GM19351 (cell line): Measurements from ENCODE around the gene LEFTY1.
A peak's percentile ranks its signal among the peaks of the same experiment; 100 is the strongest.

Experiments used
- ATAC-seq: cut with Tn5 transposase; IDR thresholded peaks from one replicate; pipeline ENCODE4 v1.9.1; 2021; ENCODE audit warnings: mild to moderate bottlenecking, moderate library complexity; ENCODE audit not compliant: unreplicated experiment

Gene LEFTY1

GRCh38 chr1:225917101-225917500, 28.2 kb upstream of the LEFTY1 start:
- no peak for ATAC-seq

DNA sequence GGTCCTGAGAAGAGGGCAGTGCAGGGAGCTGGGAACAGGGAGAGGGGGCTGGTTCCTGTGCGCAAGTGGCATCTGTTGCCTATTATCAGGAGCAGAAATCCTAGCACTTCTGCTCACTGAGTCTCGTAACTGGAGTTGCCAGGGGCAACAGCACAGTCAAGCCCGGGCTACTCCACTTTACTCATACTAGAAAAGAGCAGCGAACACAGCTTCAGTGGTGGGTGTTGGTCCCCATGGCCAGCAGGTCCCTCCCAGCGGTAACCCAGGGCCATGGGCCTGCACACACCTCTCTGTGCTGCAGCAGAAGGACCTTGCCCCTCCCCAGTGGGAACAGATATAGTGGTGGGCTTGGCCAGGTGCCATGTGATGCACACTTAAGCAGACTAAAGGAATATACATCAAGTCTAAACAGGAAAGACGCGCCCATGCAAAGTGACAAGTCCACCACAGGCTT, 26.6 kb upstream of the LEFTY1 start:
- no peak for ATAC-seq

GRCh38 chr1:225914947-225915346, 26.0 kb upstream of the LEFTY1 start:
- no peak for ATAC-seq

- ATAC-seq: no peak
Measured at GRCh38 chr1:225914391-225914790, 25.4 kb upstream of the LEFTY1 start.

- ATAC-seq: peak; percentile 89
Measured at GRCh38 chr1:225911191-225912130, 22.5 kb upstream of the LEFTY1 start.

DNA sequence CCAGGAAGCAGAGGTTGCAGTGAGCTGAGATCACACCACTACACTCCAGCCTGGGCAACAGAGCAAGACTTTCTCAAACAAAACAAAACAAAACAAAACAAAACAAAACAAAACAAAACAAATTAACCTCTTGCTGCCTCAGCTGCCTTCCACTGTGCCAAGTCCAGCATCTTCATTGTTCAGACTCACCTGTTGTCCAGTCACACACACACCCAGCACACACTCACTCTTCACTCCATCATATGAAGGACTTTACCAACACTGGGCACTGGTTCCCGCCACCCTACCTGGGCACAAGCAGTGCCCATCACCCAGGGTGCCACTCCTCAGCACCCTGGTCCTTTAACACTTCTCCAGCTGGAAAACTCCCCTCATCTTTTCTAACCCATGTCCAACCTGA, 20.5 kb upstream of the LEFTY1 start:
- no peak for ATAC-seq

DNA sequence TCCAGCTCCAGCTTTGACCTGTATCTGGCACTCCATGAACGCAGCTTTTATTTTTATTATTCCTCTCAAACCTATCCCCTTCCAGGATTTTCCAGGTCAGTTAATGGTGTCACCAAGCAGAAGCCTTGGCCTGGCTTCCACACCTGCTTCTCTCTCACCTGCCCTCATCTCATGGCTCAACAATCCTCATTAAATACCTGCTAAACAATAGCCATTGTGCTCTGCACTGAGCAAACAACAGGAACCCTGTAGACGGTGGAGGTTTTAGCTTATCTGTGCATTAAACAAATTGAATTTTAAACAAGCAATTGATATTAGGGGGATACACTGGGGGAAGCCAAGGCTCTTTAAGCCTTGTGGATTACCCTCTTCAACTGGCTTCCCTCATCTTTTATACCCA, 19.8 kb upstream of the LEFTY1 start:
- ATAC-seq: no peak

- ATAC-seq: no peak
Measured at GRCh38 chr1:225908013-225908640, 19.2 kb upstream of the LEFTY1 start.

- no peak for ATAC-seq
Measured at GRCh38 chr1:225907341-225907740, 18.4 kb upstream of the LEFTY1 start.

- ATAC-seq: no peak
Measured at GRCh38 chr1:225906467-225906866, 17.5 kb upstream of the LEFTY1 start.

DNA sequence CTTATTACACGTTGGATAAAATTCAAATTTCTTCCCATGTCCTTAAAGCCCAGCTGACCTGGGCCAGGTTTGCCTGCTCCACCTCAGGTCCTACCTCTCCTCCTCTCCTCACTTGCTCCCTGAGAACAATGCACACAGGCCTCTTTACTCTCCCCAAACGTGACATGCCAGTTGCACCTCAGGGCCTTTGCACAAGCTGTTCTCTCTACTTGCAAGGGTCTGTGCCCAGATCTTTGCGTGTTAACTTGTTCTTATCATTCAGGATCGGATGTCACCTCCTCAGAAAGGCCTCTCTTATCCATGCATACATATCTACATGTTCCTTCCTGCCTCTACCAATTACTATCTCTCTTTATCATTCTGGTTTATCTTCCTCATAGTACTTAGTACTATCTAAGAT, 14.7 kb upstream of the LEFTY1 start:
- ATAC-seq: no peak

DNA sequence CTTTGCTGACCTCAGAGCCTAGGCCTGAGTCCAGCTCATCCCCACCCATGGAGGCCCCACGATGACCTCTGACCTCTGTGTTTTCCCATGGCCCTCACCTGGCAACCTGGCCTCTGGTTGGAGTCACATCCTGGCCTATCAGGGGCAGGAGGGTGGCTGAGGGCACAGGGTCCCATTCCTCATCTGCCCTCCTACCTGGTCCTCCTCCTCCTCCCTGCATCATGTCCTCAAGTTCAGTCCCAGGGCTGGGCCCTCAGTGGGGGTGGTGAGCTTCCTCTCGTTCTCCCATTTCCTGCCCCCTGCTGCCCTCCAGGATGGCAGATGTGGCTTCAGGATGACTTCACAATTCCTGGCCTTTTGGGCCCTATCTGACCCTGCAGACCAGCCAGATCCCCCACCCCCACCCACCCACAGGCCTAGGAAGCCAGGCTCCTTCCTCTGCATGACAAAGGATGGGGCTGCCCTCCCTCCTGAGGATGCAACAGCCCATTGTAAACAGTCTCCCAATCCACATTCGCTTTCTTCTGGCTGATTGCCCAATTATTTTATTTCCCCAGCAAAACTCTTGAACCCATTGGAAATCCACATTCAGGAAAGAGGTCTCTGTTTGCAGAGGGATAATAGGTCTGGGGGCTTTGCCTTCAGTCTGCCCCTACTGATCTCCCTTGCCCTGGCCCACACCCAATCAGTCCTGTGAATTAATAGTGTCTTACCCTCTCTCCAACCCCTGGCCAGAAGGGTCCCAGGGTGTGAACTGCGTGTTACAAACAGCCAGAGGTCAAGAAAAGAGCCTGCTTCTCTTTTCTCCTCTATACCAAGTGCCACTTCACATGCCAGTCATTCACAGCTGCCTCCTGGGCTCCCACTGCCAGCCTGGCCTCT, 10.3 kb upstream of the LEFTY1 start:
- ATAC-seq: no peak

DNA sequence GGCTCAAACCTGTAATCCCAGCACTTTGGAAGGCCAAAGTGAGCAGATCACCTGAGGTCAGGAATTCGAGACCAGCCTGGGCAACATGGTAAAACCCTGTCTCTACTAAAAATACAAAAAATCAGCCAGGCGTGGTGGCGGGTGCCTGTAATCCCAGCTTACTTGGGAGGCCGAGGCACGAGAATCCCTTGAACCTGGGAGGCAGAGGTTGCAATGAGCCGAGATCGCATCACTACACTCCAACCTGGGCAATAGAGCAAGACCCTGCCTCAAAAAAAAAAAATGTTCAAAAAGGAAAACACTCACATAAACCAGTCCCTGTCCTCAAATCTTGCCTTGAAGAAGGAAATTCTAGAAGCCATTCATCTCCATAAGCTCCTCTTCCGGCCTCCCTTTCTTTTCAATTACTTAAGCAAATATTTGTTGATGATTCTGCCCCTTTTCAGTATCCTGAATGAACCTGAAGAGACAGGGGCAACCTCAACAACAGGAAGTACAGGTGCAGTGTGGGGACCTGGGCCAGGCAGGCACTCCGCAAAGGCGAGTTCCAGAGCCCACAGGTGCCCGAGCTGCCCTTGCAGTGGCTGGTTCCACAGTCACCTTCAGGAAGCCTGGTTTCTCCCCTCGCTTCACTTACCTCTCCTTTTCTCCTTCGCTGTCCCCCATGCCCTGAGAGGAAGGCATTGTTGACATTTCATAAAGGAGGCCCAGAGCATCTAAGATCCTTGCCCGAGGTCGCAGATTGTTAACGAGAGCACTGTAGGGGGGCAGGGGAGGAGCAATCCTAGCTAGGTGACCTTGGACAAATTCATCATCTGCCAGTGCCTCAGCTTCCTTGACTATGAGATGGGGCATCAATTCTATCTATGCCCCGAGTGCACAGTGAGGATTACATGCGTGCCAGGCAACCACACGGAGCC, 8.9 kb upstream of the LEFTY1 start:
- no peak for ATAC-seq

DNA sequence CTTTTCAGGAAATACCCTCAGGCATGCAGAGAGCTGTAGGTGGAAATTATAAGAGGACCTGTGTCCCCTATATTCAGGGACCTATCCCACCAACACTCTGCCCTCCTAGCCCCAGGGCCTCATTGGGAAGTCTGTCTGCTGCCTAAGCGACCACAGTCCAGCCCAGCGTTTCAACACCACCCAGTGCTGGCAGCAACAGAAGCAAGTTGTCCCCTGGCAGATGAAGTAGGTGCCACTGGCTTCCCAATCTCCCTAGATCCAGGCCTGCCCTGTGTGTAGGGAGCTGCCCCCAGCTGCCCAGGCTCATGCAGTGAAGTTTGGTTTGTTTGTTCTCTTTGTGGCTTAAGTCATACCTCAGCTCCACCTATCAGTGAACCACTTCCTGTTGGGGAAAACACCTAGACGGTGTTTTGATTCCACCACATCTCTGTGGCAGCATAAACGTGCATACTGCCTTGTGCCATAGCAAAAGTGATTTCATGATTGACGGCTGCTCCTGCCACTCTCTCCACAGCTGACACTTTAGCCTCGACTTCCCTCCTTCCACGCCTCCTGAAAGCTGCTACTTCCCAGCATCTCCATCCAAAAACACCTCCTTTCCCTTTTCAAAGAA, 8.1 kb upstream of the LEFTY1 start:
- peak; percentile 100 for ATAC-seq

DNA sequence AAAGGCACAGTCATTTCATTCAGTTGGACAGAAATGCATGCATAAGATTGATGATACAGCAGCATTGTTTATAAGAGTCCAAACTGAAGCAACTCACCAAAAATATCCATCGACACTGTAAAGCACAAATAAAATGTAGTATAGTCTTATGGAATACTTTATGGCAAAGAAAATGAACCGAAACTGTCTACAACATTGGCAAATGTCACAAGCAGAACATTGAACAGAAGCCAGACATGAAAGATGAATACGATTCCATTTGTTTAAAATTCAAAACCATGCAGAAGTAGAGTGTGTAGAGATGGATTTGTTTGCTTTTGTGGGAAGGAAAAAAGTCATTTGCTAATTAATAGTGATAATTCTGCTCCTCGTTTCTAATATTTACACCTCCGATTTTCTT, 7.5 kb upstream of the LEFTY1 start:
- ATAC-seq: no peak

GRCh38 chr1:225892307-225892706, 3.4 kb upstream of the LEFTY1 start:
- ATAC-seq: no peak

DNA sequence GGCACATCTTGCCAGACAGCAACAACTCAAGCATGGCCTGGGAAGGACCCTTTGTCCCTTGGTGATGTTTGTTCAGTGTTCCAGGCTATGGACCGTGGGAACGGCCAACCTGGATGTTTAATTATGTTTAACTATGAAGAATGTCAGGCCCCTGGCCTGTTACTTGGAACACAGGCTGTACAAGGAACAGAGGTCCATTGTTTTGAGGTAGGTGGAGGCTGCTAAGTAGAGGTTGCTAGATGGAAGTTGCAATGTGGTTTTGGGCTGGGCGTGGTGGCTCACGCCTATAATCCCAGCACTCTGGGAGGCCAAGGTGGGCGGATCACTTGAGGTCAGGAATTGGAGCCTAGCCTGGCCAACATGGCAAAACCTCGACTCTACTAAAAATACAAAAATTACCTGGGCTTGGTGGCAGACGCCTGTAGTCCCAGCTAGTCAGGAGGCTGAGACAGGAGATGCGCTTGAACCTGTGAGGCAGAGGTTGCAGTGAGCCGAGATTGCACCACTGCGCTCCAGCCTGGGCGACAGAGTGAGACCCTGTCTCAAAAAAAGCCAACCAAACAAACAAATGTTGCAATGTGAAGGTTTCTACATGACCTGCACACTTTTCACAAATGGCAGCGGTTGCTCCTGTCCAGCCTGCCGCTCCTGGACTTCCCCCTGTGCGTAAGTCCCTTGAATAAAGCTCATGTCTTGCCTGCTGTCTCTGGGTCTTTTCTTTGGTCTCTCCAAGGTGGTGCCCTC, 2.5 kb upstream of the LEFTY1 start:
- ATAC-seq: no peak

DNA sequence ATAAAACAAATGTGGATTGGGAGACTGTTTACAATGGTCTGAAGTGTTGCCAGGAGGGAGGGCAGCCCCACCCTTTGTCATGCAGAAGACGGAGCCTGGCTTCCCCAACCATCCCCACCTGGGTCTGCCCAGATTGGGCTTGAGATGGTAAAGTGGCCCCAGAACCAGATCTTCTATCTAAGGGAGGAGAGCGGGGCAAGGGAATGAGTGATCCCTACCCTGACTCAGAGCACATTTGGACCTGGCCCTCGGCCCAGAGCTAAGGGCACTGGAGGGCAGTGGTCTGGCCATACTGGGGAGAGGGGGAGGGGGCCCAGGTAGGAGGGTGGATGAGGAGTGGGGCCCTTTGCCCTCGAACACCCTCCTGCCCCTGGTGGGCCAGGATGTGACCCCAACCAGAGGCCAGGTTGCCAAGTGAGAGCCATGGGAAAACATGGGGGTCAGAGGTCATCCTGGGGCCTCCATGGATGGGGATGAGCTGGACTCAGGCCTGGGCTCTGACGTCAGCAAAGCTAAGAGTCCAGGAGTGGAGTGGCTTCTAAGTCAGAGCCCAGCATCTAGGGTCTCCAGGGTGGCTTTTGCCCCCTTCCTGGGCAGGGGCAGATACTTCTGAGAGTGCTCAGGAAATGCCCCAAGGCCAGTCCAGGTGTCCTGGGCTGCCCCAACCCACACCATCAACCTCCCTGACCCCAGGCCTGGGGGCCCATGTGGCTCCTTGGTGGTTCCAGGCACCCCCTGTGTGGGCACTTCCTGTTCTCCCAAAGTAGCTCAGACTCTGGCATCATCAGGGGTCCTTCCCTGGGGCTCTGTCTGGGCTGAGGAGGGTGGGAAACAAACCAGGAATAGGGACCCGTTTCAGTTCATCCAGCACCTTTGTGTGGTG, 1.6 kb upstream of the LEFTY1 start:
- no peak for ATAC-seq
